ENCODE data around the gene DHX30.

DNA sequence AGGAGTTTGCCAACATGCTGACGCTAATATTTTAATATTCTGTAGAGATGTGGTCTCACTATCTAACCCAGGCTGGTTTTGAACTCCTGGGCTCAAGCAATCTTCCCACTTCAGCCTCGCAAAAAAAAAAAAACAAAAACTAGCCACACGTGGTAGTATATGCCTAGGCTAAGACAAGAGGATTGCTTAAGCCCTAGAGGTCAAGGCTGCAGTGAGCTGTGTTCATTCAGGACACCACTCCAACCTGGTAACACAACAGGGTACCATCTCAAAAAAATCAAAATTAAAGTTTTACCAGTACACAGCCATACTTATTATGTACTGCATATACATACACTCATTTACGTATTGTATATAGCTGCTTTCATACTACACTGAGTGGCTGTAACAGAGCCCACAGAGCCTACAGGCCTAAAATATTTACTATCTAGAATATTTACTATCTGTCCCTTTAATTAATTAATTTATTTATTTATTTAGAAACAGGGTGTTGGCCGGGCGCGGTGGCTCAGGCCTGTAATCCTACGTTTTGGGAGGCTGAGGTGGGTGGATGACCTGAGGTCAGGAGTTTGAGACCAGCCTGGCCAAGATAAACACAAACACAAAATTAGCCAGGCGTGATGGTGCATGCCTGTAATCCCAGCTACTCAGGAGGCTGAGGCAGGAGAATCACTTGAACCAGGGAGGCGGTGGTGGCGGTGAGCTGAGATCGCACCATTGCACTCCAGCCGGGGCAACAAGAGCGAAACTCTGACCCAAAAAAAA lies 44.5 kb upstream of the DHX30 start:
- TF ChIP-seq, protein P1, sequence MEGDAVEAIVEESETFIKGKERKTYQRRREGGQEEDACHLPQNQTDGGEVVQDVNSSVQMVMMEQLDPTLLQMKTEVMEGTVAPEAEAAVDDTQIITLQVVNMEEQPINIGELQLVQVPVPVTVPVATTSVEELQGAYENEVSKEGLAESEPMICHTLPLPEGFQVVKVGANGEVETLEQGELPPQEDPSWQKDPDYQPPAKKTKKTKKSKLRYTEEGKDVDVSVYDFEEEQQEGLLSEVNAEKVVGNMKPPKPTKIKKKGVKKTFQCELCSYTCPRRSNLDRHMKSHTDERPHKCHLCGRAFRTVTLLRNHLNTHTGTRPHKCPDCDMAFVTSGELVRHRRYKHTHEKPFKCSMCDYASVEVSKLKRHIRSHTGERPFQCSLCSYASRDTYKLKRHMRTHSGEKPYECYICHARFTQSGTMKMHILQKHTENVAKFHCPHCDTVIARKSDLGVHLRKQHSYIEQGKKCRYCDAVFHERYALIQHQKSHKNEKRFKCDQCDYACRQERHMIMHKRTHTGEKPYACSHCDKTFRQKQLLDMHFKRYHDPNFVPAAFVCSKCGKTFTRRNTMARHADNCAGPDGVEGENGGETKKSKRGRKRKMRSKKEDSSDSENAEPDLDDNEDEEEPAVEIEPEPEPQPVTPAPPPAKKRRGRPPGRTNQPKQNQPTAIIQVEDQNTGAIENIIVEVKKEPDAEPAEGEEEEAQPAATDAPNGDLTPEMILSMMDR (conservative IDR thresholded peaks at IDR 0.05; ENCODE audit: low read depth, low read length) = no peak
- TF ChIP-seq POLR2A (IDR thresholded peaks at IDR 0.05; ENCODE audit: low read depth, low read length) (no peak), RCOR1 (IDR thresholded peaks at IDR 0.05; ENCODE audit: insufficient replicate concordance, low read length) (no peak), NFE2L2 (IDR thresholded peaks at IDR 0.05; ENCODE audit: low read depth, low read length) (no peak), CEBPB (IDR thresholded peaks at IDR 0.05; ENCODE audit: low read depth, low read length) (no peak)
- TF ChIP-seq, protein P2, sequence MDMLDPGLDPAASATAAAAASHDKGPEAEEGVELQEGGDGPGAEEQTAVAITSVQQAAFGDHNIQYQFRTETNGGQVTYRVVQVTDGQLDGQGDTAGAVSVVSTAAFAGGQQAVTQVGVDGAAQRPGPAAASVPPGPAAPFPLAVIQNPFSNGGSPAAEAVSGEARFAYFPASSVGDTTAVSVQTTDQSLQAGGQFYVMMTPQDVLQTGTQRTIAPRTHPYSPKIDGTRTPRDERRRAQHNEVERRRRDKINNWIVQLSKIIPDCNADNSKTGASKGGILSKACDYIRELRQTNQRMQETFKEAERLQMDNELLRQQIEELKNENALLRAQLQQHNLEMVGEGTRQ (IDR thresholded peaks at IDR 0.05; ENCODE audit: low read depth, low read length) = no peak

All from IMR-90 (cell line).